H9 (cell line): ENCODE measurements around the gene KEL. TPM values are rescaled to one million over a fixed set of nuclear protein-coding genes. Genes with fewer than 3 reads are reported as not detected.

Experiments used
- DNase-seq: peaks from one replicate; pipeline ENCODE4 v3.0.0-alpha.2; 2017
- H2AFZ ChIP-seq: one replicate; pipeline ENCODE4 v1.6.1; 2013; ENCODE audit warnings: mild to moderate bottlenecking, low read length, control low read depth, moderate library complexity
- H2AK5ac ChIP-seq: 2 replicates; pipeline ENCODE4 v1.6.1; 2013; ENCODE audit warnings: low read length, control low read depth, mixed read lengths; ENCODE audit not compliant: insufficient read length
- H2BK120ac ChIP-seq: one replicate; pipeline ENCODE4 v1.6.1; 2013; ENCODE audit warnings: low read depth, mild to moderate bottlenecking, low read length, control low read depth, inconsistent platforms; ENCODE audit not compliant: poor library complexity, severe bottlenecking
- H2BK12ac ChIP-seq: 2 replicates; pipeline ENCODE4 v1.6.1; 2013; ENCODE audit warnings: low read length, control low read depth, mixed read lengths, low read depth; ENCODE audit not compliant: insufficient read length
- H2BK15ac ChIP-seq: 2 replicates; pipeline ENCODE4 v1.6.1; 2013; ENCODE audit warnings: low read depth, low read length, control low read depth
- H2BK20ac ChIP-seq: one replicate; pipeline ENCODE4 v1.6.1; 2013; ENCODE audit warnings: low read depth, mild to moderate bottlenecking, low read length, control low read depth, inconsistent platforms; ENCODE audit not compliant: poor library complexity, severe bottlenecking
- H2BK5ac ChIP-seq: 2 replicates; pipeline ENCODE4 v1.6.1; 2013; ENCODE audit warnings: low read length, control low read depth, mixed read lengths; ENCODE audit not compliant: insufficient read length
- H3K14ac ChIP-seq: 2 replicates; pipeline ENCODE4 v1.6.1; 2013; ENCODE audit warnings: low read length, control low read depth; ENCODE audit not compliant: insufficient read depth
- H3K18ac ChIP-seq: 2 replicates; pipeline ENCODE4 v1.6.1; 2013; ENCODE audit warnings: low read depth, mild to moderate bottlenecking, mixed read lengths, low read length, control low read depth; ENCODE audit not compliant: insufficient read length
- H3K23ac ChIP-seq: 2 replicates; pipeline ENCODE4 v1.6.1; 2013; ENCODE audit warnings: low read length, control low read depth, mixed read lengths, low read depth; ENCODE audit not compliant: insufficient read length
- H3K23me2 ChIP-seq: 2 replicates; pipeline ENCODE4 v1.6.1; 2013; ENCODE audit warnings: low read depth, mild to moderate bottlenecking, mixed read lengths, low read length, control low read depth; ENCODE audit not compliant: insufficient read length, poor library complexity, severe bottlenecking
- H3K27ac ChIP-seq: 2 replicates; pipeline ENCODE4 v1.5.1; 2013; ENCODE audit warnings: low read length, control low read depth, mixed read lengths, low read depth; ENCODE audit not compliant: insufficient read length
- H3K27me3 ChIP-seq: 2 replicates; pipeline ENCODE4 v1.6.1; 2013; ENCODE audit warnings: low read length, control low read depth, inconsistent platforms; ENCODE audit not compliant: insufficient read depth
- H3K4ac ChIP-seq: 2 replicates; pipeline ENCODE4 v1.6.1; 2013; ENCODE audit warnings: low read depth, mild to moderate bottlenecking, control low read depth, inconsistent platforms, low read length, moderate library complexity
- H3K4me1 ChIP-seq: 2 replicates; pipeline ENCODE4 v1.6.1; 2013; ENCODE audit warnings: low read length, control low read depth, inconsistent platforms; ENCODE audit not compliant: insufficient read depth
- H3K4me2 ChIP-seq: 2 replicates; pipeline ENCODE4 v1.6.1; 2013; ENCODE audit warnings: low read length, control low read depth, mixed read lengths; ENCODE audit not compliant: insufficient read length, insufficient read depth
- H3K56ac ChIP-seq: 2 replicates; pipeline ENCODE4 v1.6.1; 2013; ENCODE audit warnings: low read depth, mild to moderate bottlenecking, mixed read lengths, low read length, control low read depth; ENCODE audit not compliant: insufficient read length
- H3K79me1 ChIP-seq: 2 replicates; pipeline ENCODE4 v1.6.1; 2013; ENCODE audit warnings: low read depth, mild to moderate bottlenecking, moderate library complexity, low read length, control low read depth, inconsistent platforms; ENCODE audit not compliant: insufficient read depth, poor library complexity, severe bottlenecking
- H3K79me2 ChIP-seq: 2 replicates; pipeline ENCODE4 v1.6.1; 2013; ENCODE audit warnings: low read length, control low read depth, inconsistent platforms; ENCODE audit not compliant: insufficient read depth
- H3K9ac ChIP-seq: 2 replicates; pipeline ENCODE4 v1.6.1; 2013; ENCODE audit warnings: low read length, control low read depth, mixed read lengths; ENCODE audit not compliant: insufficient read length; ENCODE audit errors: extremely low read depth
- H3K9me3 ChIP-seq: one replicate; pipeline ENCODE4 v1.6.1; 2013; ENCODE audit warnings: low read depth, low read length, inconsistent platforms; ENCODE audit not compliant: control insufficient read depth
- H3T11ph ChIP-seq: one replicate; pipeline ENCODE4 v1.6.1; 2013; ENCODE audit warnings: mild to moderate bottlenecking, low read length, control low read depth, inconsistent platforms
- H4K20me1 ChIP-seq: one replicate; pipeline ENCODE4 v1.6.1; 2013; ENCODE audit not compliant: control insufficient read depth, insufficient read length, insufficient read depth
- H4K5ac ChIP-seq: 2 replicates; pipeline ENCODE4 v1.6.1; 2013; ENCODE audit warnings: low read depth, mild to moderate bottlenecking, mixed read lengths, low read length, control low read depth; ENCODE audit not compliant: insufficient read length
- H4K8ac ChIP-seq: replicated peaks from 2 replicates; pipeline ENCODE4 v1.6.1; 2013; ENCODE audit warnings: low read length, control low read depth, mixed read lengths, low read depth; ENCODE audit not compliant: insufficient read length
- H4K91ac ChIP-seq: 2 replicates; pipeline ENCODE4 v1.6.1; 2013; ENCODE audit warnings: low read depth, mild to moderate bottlenecking, moderate library complexity, mixed read lengths, low read length, control low read depth; ENCODE audit not compliant: insufficient read length
- H3K27ac Mint-ChIP-seq, 3 experiments: 2 replicates in 2 of 3; 3 replicates in 1 of 3; pipeline ENCODE4 v1.8.0; 2020 to 2021; ENCODE audit warnings: mixed read lengths in 3 of 3, mild to moderate bottlenecking in 1 of 3, moderate library complexity in 1 of 3
- H3K27me3 Mint-ChIP-seq: 2 replicates; pipeline ENCODE4 v1.8.0; 2021; ENCODE audit warnings: low read depth, mild to moderate bottlenecking, moderate library complexity, mixed read lengths
- H3K36me3 Mint-ChIP-seq, 3 experiments: 2 replicates in 2 of 3; 3 replicates in 1 of 3; pipeline ENCODE4 v1.8.0; 2020 to 2021; ENCODE audit warnings: low read depth in 3 of 3, mixed read lengths in 3 of 3; ENCODE audit not compliant: insufficient read depth in 1 of 3
- H3K4me1 Mint-ChIP-seq, 2 experiments: 2 replicates each; pipeline ENCODE4 v1.8.0; 2020; ENCODE audit warnings: mixed read lengths in 2 of 2
- H3K4me3 Mint-ChIP-seq, 2 experiments: 2 replicates in 1 of 2; 3 replicates in 1 of 2; pipeline ENCODE4 v1.8.0; 2020 to 2021; ENCODE audit warnings: mild to moderate bottlenecking in 2 of 2, mixed read lengths in 2 of 2, moderate library complexity in 1 of 2
- H3K9me3 Mint-ChIP-seq, 2 experiments: 2 replicates in 1 of 2; 3 replicates in 1 of 2; pipeline ENCODE4 v1.8.0; 2020; ENCODE audit warnings: mild to moderate bottlenecking in 2 of 2, mixed read lengths in 2 of 2, moderate library complexity in 1 of 2
- CTCF ChIP-seq: fragments of 200-600 bp; sonication (generic); conservative IDR thresholded peaks from 3 replicates; pipeline ENCODE4 v1.8.0; 2021; ENCODE audit warnings: antibody characterized with exemption, mild to moderate bottlenecking
- WGBS: extraction: QIAGEN DNeasy Blood & Tissue Kit; methylation state at CpG from one replicate; pipeline ENCODE4 v1.1.7; 2013; ENCODE audit warnings: missing lambda C conversion rate, low lambda C conversion rate, mixed read lengths; ENCODE audit not compliant: insufficient read length; ENCODE audit errors: extremely low coverage; 5-methylcytosine and 5-hydroxymethylcytosine counted together
- total RNA-seq: library from RNA; stranded (reverse); gene quantifications from 2 replicates; pipeline ENCODE4 v1.2.1, GENCODE V29; 2021

KEL gene
- total RNA-seq, 1 experiment from 2014 or later: 1.5 TPM

GRCh38 chr7:142984297-142984696, 22.1 kb upstream of the KEL start:
- Histone ChIP-seq H3K9ac (no peak overlapping the region), H2AK5ac (no peak overlapping the region), H3K4me2 (no peak overlapping the region), H3T11ph (no peak overlapping the region), H2AFZ (no peak overlapping the region), H4K20me1 (no peaks in the 10 kb centered on the region), H2BK5ac (no peak overlapping the region), H4K91ac (no peak overlapping the region), H3K79me2 (no peaks in the 10 kb centered on the region), H3K14ac (no peak overlapping the region), H3K79me1 (no peaks in the 10 kb centered on the region), H3K18ac (no peak overlapping the region), H3K27ac (no peak overlapping the region), H2BK12ac (no peak overlapping the region), H4K8ac (no peak overlapping the region), H2BK20ac (no peak overlapping the region), H3K4me1 (no peaks in the 10 kb centered on the region), H3K27me3 (no peaks in the 10 kb centered on the region), H4K5ac (no peak overlapping the region), H3K23ac (no peak overlapping the region), H2BK120ac (no peak overlapping the region), H3K4ac (no peak overlapping the region), H3K9me3 (no peaks in the 10 kb centered on the region), H2BK15ac (no peak overlapping the region), H3K56ac (no peak overlapping the region), H3K23me2 (no peaks in the 10 kb centered on the region)
- WGBS: no CpG with 5 or more reads among the region's 1 CpG
- Mint-ChIP-seq H3K27me3 (peaks cover 9% of the 10 kb centered on the region), H3K9me3 (peaks cover 0 to 9% of the 10 kb centered on the region in 2 experiments; a peak in 4 of 5 replicates), H3K4me3 (no peak overlapping the region), H3K27ac (no peak overlapping the region), H3K4me1 (no peaks in the 10 kb centered on the region), H3K36me3 (no peaks in the 10 kb centered on the region)
- no peak for TF ChIP-seq CTCF
- DNase-seq: no peak
